ENCODE results near the gene ZNF41. TPM values are rescaled to one million over a fixed set of nuclear protein-coding genes. Genes with fewer than 3 reads are reported as not detected.
"Not testable (repeated sequence)": the region's sequence is repeated elsewhere in the genome, so short reads cannot be mapped to it uniquely, and the experiment has no call there.

Gene ZNF41
- total RNA-seq, 2 donors from 2014 or later, result 1.6 to 4.9 TPM

- TF ChIP-seq POLR2A (IDR thresholded peaks at IDR 0.05), result no peak
- TF ChIP-seq, protein P1, sequence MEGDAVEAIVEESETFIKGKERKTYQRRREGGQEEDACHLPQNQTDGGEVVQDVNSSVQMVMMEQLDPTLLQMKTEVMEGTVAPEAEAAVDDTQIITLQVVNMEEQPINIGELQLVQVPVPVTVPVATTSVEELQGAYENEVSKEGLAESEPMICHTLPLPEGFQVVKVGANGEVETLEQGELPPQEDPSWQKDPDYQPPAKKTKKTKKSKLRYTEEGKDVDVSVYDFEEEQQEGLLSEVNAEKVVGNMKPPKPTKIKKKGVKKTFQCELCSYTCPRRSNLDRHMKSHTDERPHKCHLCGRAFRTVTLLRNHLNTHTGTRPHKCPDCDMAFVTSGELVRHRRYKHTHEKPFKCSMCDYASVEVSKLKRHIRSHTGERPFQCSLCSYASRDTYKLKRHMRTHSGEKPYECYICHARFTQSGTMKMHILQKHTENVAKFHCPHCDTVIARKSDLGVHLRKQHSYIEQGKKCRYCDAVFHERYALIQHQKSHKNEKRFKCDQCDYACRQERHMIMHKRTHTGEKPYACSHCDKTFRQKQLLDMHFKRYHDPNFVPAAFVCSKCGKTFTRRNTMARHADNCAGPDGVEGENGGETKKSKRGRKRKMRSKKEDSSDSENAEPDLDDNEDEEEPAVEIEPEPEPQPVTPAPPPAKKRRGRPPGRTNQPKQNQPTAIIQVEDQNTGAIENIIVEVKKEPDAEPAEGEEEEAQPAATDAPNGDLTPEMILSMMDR (IDR thresholded peaks at IDR 0.05), result no peak
- ATAC-seq (no peak), DNase-seq (no peak)
- intact Hi-C loops (cut with DNase I), result no loop called here
- H3K4me1 ChIP-seq, result no peaks in the 10 kb centered on the region
- H3K9me3 ChIP-seq, result no peaks in the 10 kb centered on the region
- no peaks in the 10 kb centered on the region for H3K36me3 ChIP-seq (replicated peaks in 1 of 2; ENCODE audit: insufficient read depth in 1 of 2, low read depth in 2 of 2)
- no peak overlapping the region for H3K27ac ChIP-seq
- H3K4me3 ChIP-seq, result no peak overlapping the region
- WGBS, 2 donors, result 70 to 75% methylated on average over 4 to 5 of the region's 5 CpGs
- H3K27me3 ChIP-seq, result no peaks in the 10 kb centered on the region
Measured at GRCh38 chrX:47500554-47500953, 17.5 kb upstream of the ZNF41 start.

- H3K9me3 ChIP-seq, result no peaks in the 10 kb centered on the region
- H3K4me1 ChIP-seq, result no peaks in the 10 kb centered on the region
- H3K27ac ChIP-seq, result no peak overlapping the region
- H3K27me3 ChIP-seq, result no peaks in the 10 kb centered on the region
- WGBS, 2 donors, result 70% methylated on average over 3 of the region's 3 CpGs; no CpG with 5 or more reads in 1 of the 2 donors
- no peak for DNase-seq
- no peaks in the 10 kb centered on the region for H3K36me3 ChIP-seq (replicated peaks in 1 of 2; ENCODE audit: insufficient read depth in 1 of 2, low read depth in 2 of 2)
- TF ChIP-seq, protein P1 (IDR thresholded peaks at IDR 0.05), result no peak
- no peak for TF ChIP-seq POLR2A (IDR thresholded peaks at IDR 0.05)
- no peak for ATAC-seq
- intact Hi-C loops (cut with DNase I), result no loop called here
- no peak overlapping the region for H3K4me3 ChIP-seq
Measured at GRCh38 chrX:47499293-47499692, 16.3 kb upstream of the ZNF41 start.

GRCh38 chrX:47498411-47498810 is 15.4 kb upstream of the ZNF41 start:
- intact Hi-C loops (cut with DNase I), result no loop called here
- no peaks in the 10 kb centered on the region for H3K9me3 ChIP-seq
- no peak overlapping the region for H3K27ac ChIP-seq
- DNase-seq (no peak), ATAC-seq (no peak)
- no peak for TF ChIP-seq POLR2A (IDR thresholded peaks at IDR 0.05)
- TF ChIP-seq, protein P1 (IDR thresholded peaks at IDR 0.05), result no peak
- no peaks in the 10 kb centered on the region for H3K27me3 ChIP-seq
- H3K4me1 ChIP-seq, result no peaks in the 10 kb centered on the region
- no peaks in the 10 kb centered on the region for H3K36me3 ChIP-seq (replicated peaks in 1 of 2; ENCODE audit: insufficient read depth in 1 of 2, low read depth in 2 of 2)
- 69 to 86% methylated on average over 2 to 3 of the region's 4 CpGs for WGBS, 2 donors
- no peak overlapping the region for H3K4me3 ChIP-seq

DNA sequence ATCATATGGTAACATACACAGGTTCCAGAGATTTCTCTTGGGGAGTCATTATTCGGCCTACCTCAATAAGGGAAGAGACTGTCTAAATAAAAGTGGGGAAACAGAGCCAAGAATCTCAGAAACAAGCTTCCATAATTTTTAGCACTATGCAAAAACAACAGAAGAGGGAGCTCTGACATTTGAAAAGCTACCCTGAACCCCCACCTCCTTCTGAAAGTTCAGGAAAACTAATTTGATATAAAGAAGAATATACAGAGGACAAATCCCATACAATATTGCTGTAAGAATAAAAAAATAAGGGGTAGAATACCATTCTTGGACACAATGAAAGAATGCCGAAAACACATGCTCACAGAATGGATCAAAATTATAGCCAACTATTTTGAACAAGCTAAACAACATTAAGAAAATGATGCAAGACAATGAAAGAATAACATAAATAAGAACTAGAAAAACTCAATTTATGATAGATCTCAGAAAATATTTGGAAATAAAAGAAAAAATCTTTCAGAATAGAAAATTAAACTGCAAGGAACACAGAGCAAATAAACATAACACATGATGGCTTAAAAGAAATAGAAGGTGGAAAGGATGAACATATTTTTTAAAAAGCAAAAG is 14.4 kb upstream of the ZNF41 start:
- 45 to 55% methylated on average over 2 of the region's 2 CpGs for WGBS, 2 donors
- DNase-seq (no peak), ATAC-seq (no peak)
- Histone ChIP-seq H3K27ac (no peak overlapping the region), H3K36me3 (replicated peaks in 1 of 2; ENCODE audit: insufficient read depth in 1 of 2, low read depth in 2 of 2) (no peaks in the 10 kb centered on the region), H3K4me3 (no peak overlapping the region), H3K27me3 (no peaks in the 10 kb centered on the region), H3K4me1 (no peaks in the 10 kb centered on the region), H3K9me3 (no peaks in the 10 kb centered on the region)
- TF ChIP-seq POLR2A (IDR thresholded peaks at IDR 0.05), result no peak
- TF ChIP-seq, protein P1 (IDR thresholded peaks at IDR 0.05), result peak in 3 of 7 experiments; percentile 3 to 30 (median 21)
- intact Hi-C loops (cut with DNase I), result no loop called here

GRCh38 chrX:47492133-47492532 is 9.1 kb upstream of the ZNF41 start:
- intact Hi-C loops (cut with DNase I), result not testable (repeated sequence)

More at GRCh38 chrX:47492133-47492532, 9.1 kb upstream of the ZNF41 start:
- not testable (repeated sequence) for H3K9me3 ChIP-seq; DNase-seq; H3K27me3 ChIP-seq; ATAC-seq; H3K4me3 ChIP-seq; H3K4me1 ChIP-seq; H3K27ac ChIP-seq; H3K36me3 ChIP-seq (replicated peaks in 1 of 2; ENCODE audit: insufficient read depth in 1 of 2, low read depth in 2 of 2)
- 80 to 88% methylated on average over 4 of the region's 4 CpGs for WGBS, 2 donors
